Measurements from ENCODE around the gene CTTNBP2NL. TPM values are rescaled to one million over a fixed set of nuclear protein-coding genes. Genes with fewer than 3 reads are reported as not detected.

The CTTNBP2NL gene
- total and polyA plus RNA-seq, 2 of the 4 experiments (the other 2 are of a cell fraction), result 12.4 to 22.0 TPM

DNA sequence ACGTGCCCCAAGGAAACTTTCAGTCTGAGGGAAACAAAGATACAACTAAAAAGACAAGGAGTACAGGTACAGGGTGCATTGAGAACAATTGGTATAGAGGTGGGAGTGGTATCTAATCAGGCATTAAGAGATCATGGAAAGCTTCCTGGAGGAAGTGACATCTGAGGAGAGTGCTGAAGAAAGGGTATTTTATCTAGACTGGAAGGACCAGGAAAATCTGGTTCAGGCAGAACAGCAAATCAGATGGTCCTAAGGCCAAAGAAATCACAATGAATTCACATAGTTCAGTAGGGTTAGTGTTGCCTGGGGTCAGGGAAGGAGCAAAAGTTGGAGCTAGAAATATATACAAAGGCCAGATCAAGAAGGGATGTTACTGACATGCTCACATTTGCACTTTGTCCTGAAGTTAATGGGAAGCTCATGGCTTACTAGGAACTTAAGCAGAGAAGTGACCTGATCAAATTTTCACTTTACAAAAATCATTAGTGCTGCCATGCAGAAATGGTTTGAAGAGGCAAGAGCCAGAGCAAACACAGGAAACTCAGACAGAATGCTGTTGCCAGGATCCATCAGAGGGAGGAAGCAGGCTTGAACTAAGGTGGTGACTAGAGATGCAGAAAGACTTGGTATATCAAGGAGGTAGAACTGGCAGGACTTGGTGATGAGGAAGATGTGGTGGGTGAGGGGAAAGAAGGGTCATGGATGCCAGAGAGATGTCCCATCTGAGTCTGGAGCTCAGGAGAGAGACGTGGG lies 14.5 kb upstream of the CTTNBP2NL start:
- no peak overlapping the region for H3K4me2 ChIP-seq (ENCODE audit: low read depth, low read length)
- H3K79me1 ChIP-seq (ENCODE audit: low read depth in 1 of 2, low read length in 2 of 2), result no peaks in the 10 kb centered on the region
- H2BK20ac ChIP-seq (ENCODE audit: low read depth, low read length), result no peak overlapping the region
- no peak overlapping the region for H4K5ac ChIP-seq (ENCODE audit: low read depth, low read length)
- no peak overlapping the region for H3K4me3 ChIP-seq (ENCODE audit: insufficient read depth, low read depth, low read length)
- TF ChIP-seq MAZ (IDR thresholded peaks at IDR 0.05; ENCODE audit: borderline replicate concordance, low read depth, low read length) (no peak), CHD1 (IDR thresholded peaks at IDR 0.05; ENCODE audit: low read depth, low read length) (no peak), MAFK (IDR thresholded peaks at IDR 0.05; ENCODE audit: low read depth, low read length) (no peak), RFX5 (IDR thresholded peaks at IDR 0.05; ENCODE audit: low read depth, low read length) (no peak), NFE2L2 (IDR thresholded peaks at IDR 0.05; ENCODE audit: low read depth, low read length) (no peak), POLR2A (IDR thresholded peaks at IDR 0.05; ENCODE audit: low read depth, low read length) (no peak), SMC3 (IDR thresholded peaks at IDR 0.05; ENCODE audit: low read depth, low read length) (no peak), CEBPB (IDR thresholded peaks at IDR 0.05; ENCODE audit: low read depth, low read length) (no peak), RCOR1 (IDR thresholded peaks at IDR 0.05; ENCODE audit: insufficient replicate concordance, low read length) (no peak)
- TF ChIP-seq, protein P1, sequence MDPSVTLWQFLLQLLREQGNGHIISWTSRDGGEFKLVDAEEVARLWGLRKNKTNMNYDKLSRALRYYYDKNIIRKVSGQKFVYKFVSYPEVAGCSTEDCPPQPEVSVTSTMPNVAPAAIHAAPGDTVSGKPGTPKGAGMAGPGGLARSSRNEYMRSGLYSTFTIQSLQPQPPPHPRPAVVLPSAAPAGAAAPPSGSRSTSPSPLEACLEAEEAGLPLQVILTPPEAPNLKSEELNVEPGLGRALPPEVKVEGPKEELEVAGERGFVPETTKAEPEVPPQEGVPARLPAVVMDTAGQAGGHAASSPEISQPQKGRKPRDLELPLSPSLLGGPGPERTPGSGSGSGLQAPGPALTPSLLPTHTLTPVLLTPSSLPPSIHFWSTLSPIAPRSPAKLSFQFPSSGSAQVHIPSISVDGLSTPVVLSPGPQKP (IDR thresholded peaks at IDR 0.05; ENCODE audit: borderline replicate concordance, low read depth, low read length), result no peak
- TF ChIP-seq, protein P2, sequence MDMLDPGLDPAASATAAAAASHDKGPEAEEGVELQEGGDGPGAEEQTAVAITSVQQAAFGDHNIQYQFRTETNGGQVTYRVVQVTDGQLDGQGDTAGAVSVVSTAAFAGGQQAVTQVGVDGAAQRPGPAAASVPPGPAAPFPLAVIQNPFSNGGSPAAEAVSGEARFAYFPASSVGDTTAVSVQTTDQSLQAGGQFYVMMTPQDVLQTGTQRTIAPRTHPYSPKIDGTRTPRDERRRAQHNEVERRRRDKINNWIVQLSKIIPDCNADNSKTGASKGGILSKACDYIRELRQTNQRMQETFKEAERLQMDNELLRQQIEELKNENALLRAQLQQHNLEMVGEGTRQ (IDR thresholded peaks at IDR 0.05; ENCODE audit: low read depth, low read length), result no peak
- no peak overlapping the region for H2BK120ac ChIP-seq (ENCODE audit: low read depth, low read length)
- peaks cover 28% of the 10 kb centered on the region for H3K27me3 ChIP-seq (ENCODE audit: control insufficient read depth, insufficient read depth, low read length)
- H3K18ac ChIP-seq (ENCODE audit: low read depth, low read length), result no peak overlapping the region
- H3K9me1 ChIP-seq (ENCODE audit: insufficient read depth, low read length), result peaks cover 3% of the 10 kb centered on the region; the same call in 1 of the 2 replicates
- H4K20me1 ChIP-seq (ENCODE audit: insufficient read depth, low read length), result no peaks in the 10 kb centered on the region
- H3K4me1 ChIP-seq (ENCODE audit: control insufficient read depth, insufficient read depth, low read length), result no peaks in the 10 kb centered on the region
- no peak overlapping the region for H2BK15ac ChIP-seq (ENCODE audit: low read depth, low read length)
- H3K14ac ChIP-seq (replicated peaks; ENCODE audit: low read depth, low read length), result no peak overlapping the region
- BruUV-seq (replicated peaks), result no TSS peak
- no peak overlapping the region for H2AK9ac ChIP-seq (replicated peaks; ENCODE audit: low read depth, low read length, poor library complexity)
- no peak overlapping the region for H3K9ac ChIP-seq (ENCODE audit: low read depth, low read length)
- peak overlapping the region; percentile 64; the same call in 1 of the 2 replicates for H3K23ac ChIP-seq (ENCODE audit: low read depth, low read length)
- in situ Hi-C loops (cut with MboI; ENCODE audit: low sequenced_read_pairs) (no loop called here), dilution Hi-C loops (cut with HindIII; ENCODE audit: low sequenced_read_pairs, unreplicated experiment) (no loop called here), intact Hi-C loops (cut with micrococcal nuclease) (no loop called here)
- WGBS, 2 experiments (ENCODE audit: extremely low coverage in 2 of 2, insufficient read length in 1 of 2), result 49% methylated on average over 2 of the region's 2 CpGs; no CpG with 5 or more reads in 1 of the 2 experiments
- ChIA-PET POLR2A (ENCODE audit: unreplicated experiment) (interaction anchor here (0.8 kb wide), 1 partner anchor 10 kb away, joined by 5 read pairs; no protein-coding TSS in a partner anchor), CTCF (interaction anchor here (0.7 to 2.3 kb wide), 2 partner anchors 12 to 130 kb away, joined by 4 to 9 read pairs; no protein-coding TSS in a partner anchor)
- ATAC-seq (ENCODE audit: low read depth), result no peak
- no peak overlapping the region for H2AK5ac ChIP-seq (ENCODE audit: low read depth, low read length)
- no peak overlapping the region for H2BK5ac ChIP-seq (ENCODE audit: low read depth, low read length, poor library complexity, severe bottlenecking)
- no peak overlapping the region for H2AFZ ChIP-seq (replicated peaks; ENCODE audit: low read length, poor library complexity)
- H3K36me3 ChIP-seq (ENCODE audit: control insufficient read depth, insufficient read depth, low read length), result no peaks in the 10 kb centered on the region
- no peak overlapping the region for H4K8ac ChIP-seq (ENCODE audit: low read depth in 2 of 2, low read length in 2 of 2)
- no peak overlapping the region for H3K27ac ChIP-seq (ENCODE audit: insufficient read depth, low read length)
- DNase-seq, result no peak
- H4K91ac ChIP-seq (ENCODE audit: insufficient read depth, low read depth, low read length), result no peak overlapping the region
- H3K56ac ChIP-seq (ENCODE audit: extremely low read depth, insufficient read depth, low read length), result no peak overlapping the region
- peaks cover 2% of the 10 kb centered on the region for H3K9me3 ChIP-seq (ENCODE audit: control insufficient read depth, insufficient read depth, low read length)
- no peak overlapping the region for H3K4ac ChIP-seq (ENCODE audit: low read depth, low read length)
